Gastrocnemius medialis (tissue), 4 donors: ENCODE measurements around the gene RIPK4. TPM values are rescaled to one million over a fixed set of nuclear protein-coding genes. Genes with fewer than 3 reads are reported as not detected.

Experiments
- microRNA-seq, 2 donors: library from miRNA; unstranded; fragments of <30 nt; microRNA quantifications; one replicate each; pipeline ENCODE4, GENCODE V29; 2016; ENCODE audit warnings: borderline replicate concordance in 2 of 2
- total RNA-seq, 4 donors: library from RNA; depleted of rRNA; stranded (reverse); fragments of >200 nt; gene quantifications; one replicate each; pipeline versions ENCODE4 v1.1.0 to v1.2.3, GENCODE V29; 2016

RIPK4 gene
- total RNA-seq, 4 donors from 2014 or later: 0.04 to 0.07 TPM; not detected in 2

Small RNAs within 50 kb of the gene (microRNA-seq; reads per million reads assigned to microRNA genes)
- gene MIR6814: 0 reads per million in 2 donors

Other genes starting within 250 kb of the RIPK4 start
- 10 to 100 TPM in 1 of 4 donors, 1 to 10 TPM in 3; 4.4 to 13.6 (median 5.4) TPM for gene PRDM15, start 112.3 kb upstream of the RIPK4 start, total RNA-seq
- 1 to 10 TPM; 1.7 to 7.2 (median 2.4) TPM for gene C2CD2, start 187.0 kb upstream of the RIPK4 start, total RNA-seq
- gene ZBTB21, start 243.3 kb upstream of the RIPK4 start, total RNA-seq: 1 to 10 TPM; 1.9 to 5.0 (median 4.0) TPM